ENCODE measurements around the gene MPDU1.
"Not testable (repeated sequence)": the region's sequence is repeated elsewhere in the genome, so short reads cannot be mapped to it uniquely, and the experiment has no call there.

Gene MPDU1

GRCh38 chr17:7614425-7615264, 31.0 kb downstream of the MPDU1 start, which contains the start of gene FXR2:
Gene FXR2, minus strand, starts transcription at chr17:7614897. Its CDS starts 365 bp downstream, at chr17:7614532.
- peak; percentile 100 for DNase-seq (ENCODE audit: low spot score)

- DNase-seq (ENCODE audit: low spot score), result no peak
These were observed 31.7 kb downstream of the MPDU1 start for GRCh38 chr17:7615265-7615747.

- DNase-seq (ENCODE audit: low spot score), result no peak
These were observed 35.0 kb downstream of the MPDU1 start for GRCh38 chr17:7618608-7619007.

GRCh38 chr17:7620835-7621234, 37.2 kb downstream of the MPDU1 start:
- DNase-seq (ENCODE audit: low spot score), result no peak

GRCh38 chr17:7623661-7624060, 40.0 kb downstream of the MPDU1 start:
- DNase-seq (ENCODE audit: low spot score), result no peak

GRCh38 chr17:7625749-7626148, 42.1 kb downstream of the MPDU1 start:
- not testable (repeated sequence) for DNase-seq (ENCODE audit: low spot score)

- DNase-seq (ENCODE audit: low spot score), result no peak
These were observed 42.7 kb downstream of the MPDU1 start for GRCh38 chr17:7626307-7626706.

GRCh38 chr17:7626956-7627249, 43.3 kb downstream of the MPDU1 start:
- no peak for DNase-seq (ENCODE audit: low spot score)

- peak; percentile 99 for DNase-seq (ENCODE audit: low spot score)
These were observed 43.8 kb downstream of the MPDU1 start, which contains the start of gene SAT2 for GRCh38 chr17:7627250-7628121. Gene SAT2, minus strand, starts transcription at chr17:7627821. Its CDS starts 186 bp downstream, at chr17:7627635.

GRCh38 chr17:7629939-7630571, 46.4 kb downstream of the MPDU1 start, which contains the start of gene SHBG:
Gene SHBG, plus strand, starts transcription at chr17:7630135. Its CDS starts 38 bp downstream, at chr17:7630173.
- DNase-seq (ENCODE audit: low spot score), result no peak

- peak; percentile 2 for DNase-seq (ENCODE audit: low spot score)
These were observed 48.0 kb downstream of the MPDU1 start for GRCh38 chr17:7631398-7632380.

- peak; percentile 75 for DNase-seq (ENCODE audit: low spot score)
These were observed 48.8 kb downstream of the MPDU1 start for GRCh38 chr17:7632492-7632894.

GRCh38 chr17:7633093-7633492, 49.4 kb downstream of the MPDU1 start:
- peak; percentile 3 for DNase-seq (ENCODE audit: low spot score)

GRCh38 chr17:7634384-7634783, 50.7 kb downstream of the MPDU1 start:
- peak; percentile 76 for DNase-seq (ENCODE audit: low spot score)

- DNase-seq (ENCODE audit: low spot score), result peak; percentile 2
These were observed 52.5 kb downstream of the MPDU1 start for GRCh38 chr17:7636163-7636562.
